GM18502 (cell line): ENCODE measurements around the gene DAPP1.
A peak's percentile ranks its signal among the peaks of the same experiment; 100 is the strongest.
"Not testable (repeated sequence)": the region's sequence is repeated elsewhere in the genome, so short reads cannot be mapped to it uniquely, and the experiment has no call there.

Experiments
- ATAC-seq: cut with Tn5 transposase; IDR thresholded peaks from one replicate; pipeline ENCODE4 v1.9.1; 2021; ENCODE audit warnings: mild to moderate bottlenecking; ENCODE audit not compliant: unreplicated experiment, poor library complexity

Gene DAPP1

DNA sequence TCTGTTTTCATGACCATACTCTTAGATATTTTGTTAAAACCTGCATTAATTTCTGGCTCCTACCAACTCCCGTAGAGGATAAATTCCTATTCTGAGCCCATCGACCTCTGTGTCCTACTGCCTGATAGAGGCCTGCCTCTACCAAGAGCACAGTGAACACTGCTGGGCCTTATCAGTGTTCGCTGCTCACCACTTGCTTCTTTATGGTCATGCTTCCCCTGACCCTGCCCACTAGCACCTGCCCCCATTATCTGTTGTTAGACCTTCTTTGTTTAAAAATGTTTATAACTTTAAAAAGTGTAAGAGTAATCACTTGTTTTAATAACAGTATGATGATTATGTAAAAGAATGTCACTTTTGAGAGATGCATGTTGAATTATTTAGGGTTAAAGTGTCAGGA is 6.1 kb downstream of the DAPP1 start:
- ATAC-seq, result no peak

GRCh38 chr4:99824070-99824599 is 7.5 kb downstream of the DAPP1 start:
- no peak for ATAC-seq

DNA sequence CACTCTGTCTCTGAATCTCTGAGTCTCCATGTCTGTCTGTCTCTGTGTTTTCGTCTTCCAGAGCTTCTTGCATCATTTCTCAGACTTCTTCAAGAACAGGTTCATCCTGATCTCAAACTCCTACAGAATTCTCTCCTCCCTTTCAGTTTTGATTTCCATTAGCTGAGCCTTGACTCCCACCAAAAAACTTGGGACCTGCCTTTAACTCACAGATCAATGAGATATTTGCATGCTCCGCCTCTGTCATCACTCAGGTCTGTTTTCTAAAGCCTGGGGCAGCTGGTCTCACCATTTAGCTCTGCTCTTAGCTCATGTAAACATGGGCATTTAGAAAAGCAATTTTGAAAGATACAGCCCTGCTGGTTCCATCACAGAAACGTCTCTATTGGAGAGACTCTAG is 8.6 kb downstream of the DAPP1 start:
- ATAC-seq, result no peak

DNA sequence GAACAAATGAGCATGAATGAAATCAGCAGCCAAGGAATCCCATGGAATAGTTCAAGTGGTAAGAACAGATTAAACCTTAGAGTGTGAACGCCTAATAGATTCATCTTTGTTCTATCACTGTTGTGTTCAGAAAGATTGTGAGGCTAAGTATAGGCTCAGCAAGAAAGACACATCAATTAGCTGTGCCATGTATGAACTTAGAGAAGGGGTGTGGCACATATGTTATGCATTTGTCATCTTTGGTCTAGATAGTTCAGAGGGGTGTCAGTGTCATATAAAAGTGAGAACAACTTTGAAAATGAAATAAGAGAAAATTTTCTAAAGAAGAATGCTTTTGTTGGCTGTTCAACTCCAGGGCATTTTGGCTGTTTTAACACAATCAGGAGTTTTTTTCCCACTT is 9.4 kb downstream of the DAPP1 start:
- ATAC-seq, result no peak

DNA sequence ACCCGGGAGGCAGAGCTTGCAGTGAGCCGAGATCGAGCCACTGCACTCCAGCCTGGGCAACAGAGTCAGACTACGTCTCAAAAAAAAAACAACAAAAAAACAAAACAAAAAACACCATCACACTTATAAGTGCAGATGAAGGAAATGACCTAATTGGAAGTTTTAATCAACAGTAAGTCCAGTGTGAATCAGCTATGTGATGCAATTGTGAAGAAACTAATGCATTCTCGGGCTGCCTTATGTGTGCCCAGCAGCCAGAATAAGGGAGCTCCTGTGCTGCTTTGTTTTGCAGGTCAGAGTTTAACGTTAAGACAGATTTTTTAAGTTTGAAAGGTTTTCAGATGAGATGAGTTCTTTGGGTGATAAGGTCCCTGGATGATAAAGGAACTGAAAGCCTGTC is 10.8 kb downstream of the DAPP1 start:
- peak; percentile 22 for ATAC-seq

GRCh38 chr4:99827857-99828256 is 11.2 kb downstream of the DAPP1 start:
- peak; percentile 33 for ATAC-seq

DNA sequence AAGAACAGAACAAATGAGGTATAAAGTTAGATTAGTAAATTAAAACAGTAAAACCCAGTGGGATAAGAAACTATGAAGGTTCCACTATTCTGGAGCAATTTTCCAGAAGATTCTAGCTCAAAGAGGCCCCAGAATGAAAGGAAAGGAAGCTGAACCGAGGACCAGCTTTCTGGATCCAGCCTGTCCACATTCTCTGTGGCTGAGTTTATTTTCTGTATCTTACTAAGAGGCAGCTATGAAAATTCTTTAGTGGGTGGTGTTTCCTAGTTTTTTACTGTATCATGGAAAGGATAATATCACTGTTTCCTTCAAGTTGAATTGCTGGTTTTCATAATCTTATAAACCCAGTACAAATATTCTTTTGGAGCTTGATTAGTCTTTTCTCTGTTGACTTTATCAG is 11.8 kb downstream of the DAPP1 start:
- no peak for ATAC-seq

- ATAC-seq, result not testable (repeated sequence)
Measured at GRCh38 chr4:99830051-99830450, 13.4 kb downstream of the DAPP1 start.

- ATAC-seq, result no peak
Measured at GRCh38 chr4:99832321-99832720, 15.7 kb downstream of the DAPP1 start.

GRCh38 chr4:99832758-99833157 is 16.1 kb downstream of the DAPP1 start:
- no peak for ATAC-seq

DNA sequence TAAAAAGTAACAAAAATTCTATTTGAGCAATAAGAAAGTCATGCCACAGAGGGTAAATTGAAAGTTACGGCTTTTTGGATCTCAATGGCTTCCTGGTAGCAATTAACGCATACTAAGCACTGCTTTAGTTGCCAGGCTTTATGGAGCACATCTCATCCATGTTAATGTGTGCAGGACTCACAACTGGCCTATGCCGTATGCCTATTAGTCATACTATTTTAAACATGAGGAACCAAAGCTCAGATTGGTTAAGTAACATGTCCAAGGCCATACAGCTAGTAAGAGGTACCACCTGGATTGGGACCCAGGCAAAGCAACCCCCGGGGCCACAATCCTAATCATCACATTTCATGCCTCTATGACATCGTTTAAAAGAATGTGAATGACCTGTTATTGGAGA is 17.1 kb downstream of the DAPP1 start:
- ATAC-seq, result no peak

DNA sequence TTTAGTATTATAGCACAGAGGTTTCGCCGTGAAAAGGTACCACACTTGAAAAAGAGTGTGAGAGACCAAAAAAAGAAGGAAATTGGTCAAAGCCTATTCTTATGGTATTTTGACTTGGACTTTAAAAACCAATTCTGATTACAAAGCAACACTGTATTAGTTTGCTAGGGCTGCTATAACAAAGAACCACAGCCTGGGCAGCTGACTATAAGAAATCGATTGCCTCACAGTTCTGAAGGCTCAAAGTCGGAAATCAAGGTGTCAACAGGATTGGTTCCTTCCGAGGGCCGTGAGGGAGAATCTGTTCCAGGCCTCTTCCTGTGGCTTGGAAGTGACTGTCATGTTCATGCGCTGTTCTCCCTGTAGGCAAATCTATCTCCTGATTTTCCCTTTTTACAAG is 17.9 kb downstream of the DAPP1 start:
- no peak for ATAC-seq

GRCh38 chr4:99835942-99836341 is 19.3 kb downstream of the DAPP1 start:
- ATAC-seq, result no peak

- ATAC-seq, result no peak
Measured at GRCh38 chr4:99838927-99839326, 22.3 kb downstream of the DAPP1 start.

- peak; percentile 73 for ATAC-seq
Measured at GRCh38 chr4:99841129-99841528, 24.5 kb downstream of the DAPP1 start.

DNA sequence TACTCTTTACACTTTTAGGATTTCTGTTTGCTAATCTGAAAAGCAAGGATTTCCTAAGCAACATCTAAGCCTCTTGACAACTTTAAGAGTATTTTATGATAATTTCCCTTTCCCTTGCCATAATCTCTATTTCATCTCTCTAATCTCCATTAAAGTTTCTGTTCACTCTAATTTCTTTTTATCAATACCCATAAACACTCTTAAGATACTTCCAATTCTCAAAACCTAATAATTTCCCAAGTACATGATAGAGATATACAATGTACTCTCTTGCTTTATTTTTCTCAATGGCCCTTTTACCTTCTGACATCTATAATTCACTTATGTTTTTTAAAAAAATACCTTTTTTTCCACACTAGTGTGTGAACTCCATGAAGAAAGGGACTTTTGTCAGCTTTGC is 26.8 kb downstream of the DAPP1 start:
- no peak for ATAC-seq

- ATAC-seq, result no peak
Measured at GRCh38 chr4:99844048-99844447, 27.4 kb downstream of the DAPP1 start.

GRCh38 chr4:99845179-99845578 is 28.6 kb downstream of the DAPP1 start:
- ATAC-seq, result no peak

- ATAC-seq, result no peak
Measured at GRCh38 chr4:99845708-99846469, 29.3 kb downstream of the DAPP1 start.

DNA sequence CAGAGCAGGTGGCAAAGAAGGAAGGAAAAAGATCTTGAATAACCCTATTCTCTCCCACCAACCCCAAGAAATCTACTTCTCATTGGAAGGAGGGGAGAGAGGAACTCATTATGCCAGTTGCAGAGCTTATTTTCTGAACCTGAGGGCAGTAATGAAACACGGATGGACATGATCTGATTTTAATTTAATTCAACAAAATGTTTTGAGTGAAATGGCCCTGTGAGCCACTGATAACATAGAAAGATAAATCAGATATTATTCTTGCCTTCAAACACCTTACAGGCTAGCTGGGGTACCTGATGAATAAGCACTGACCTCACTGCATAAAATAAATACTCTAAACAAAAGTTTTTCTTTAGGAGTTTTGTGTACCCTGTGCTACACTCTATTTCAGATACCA is 30.3 kb downstream of the DAPP1 start:
- no peak for ATAC-seq

GRCh38 chr4:99847362-99847976 is 30.8 kb downstream of the DAPP1 start:
- ATAC-seq, result peak; percentile 67

DNA sequence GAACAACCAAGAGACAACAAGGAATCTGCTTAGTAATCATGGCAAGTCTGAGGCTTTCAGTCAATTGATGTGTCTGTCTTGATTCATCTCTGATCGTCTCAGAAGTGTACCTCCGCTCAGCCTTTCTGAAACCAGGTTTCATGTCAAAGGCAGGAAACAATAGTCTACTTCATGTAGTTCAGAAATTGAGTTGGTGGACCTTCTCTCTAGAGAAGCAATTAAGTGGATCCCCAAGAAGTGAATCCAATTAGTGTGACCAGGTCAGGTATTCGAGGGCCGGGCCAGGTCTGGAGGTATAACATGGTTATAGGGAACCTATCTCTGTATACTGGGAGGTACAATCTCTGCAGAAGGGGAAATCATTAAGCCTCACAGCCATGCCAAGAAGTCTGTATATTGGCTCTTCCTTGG is 32.0 kb downstream of the DAPP1 start:
- peak; percentile 36 for ATAC-seq
